WTC11 (cell line): Measurements from ENCODE around the gene NPB.

Experiments
- CREM ChIP-seq: sonication (generic); formaldehyde crosslinking; IDR thresholded peaks from 2 replicates; pipeline ENCODE4 v1.8.1; 2022; ENCODE audit warnings: mild to moderate bottlenecking, missing genetic modification reagents, moderate library complexity
- ELF4 ChIP-seq: sonication (generic); formaldehyde crosslinking; IDR thresholded peaks from 2 replicates; pipeline ENCODE4 v1.8.1; 2022; ENCODE audit warnings: low read depth, mild to moderate bottlenecking, moderate library complexity, missing genetic modification reagents
- ETV6 ChIP-seq: sonication (generic); formaldehyde crosslinking; IDR thresholded peaks from 2 replicates; pipeline ENCODE4 v1.8.1; 2022; ENCODE audit warnings: mild to moderate bottlenecking, missing genetic modification reagents
- FOXJ3 ChIP-seq: sonication (generic); formaldehyde crosslinking; IDR thresholded peaks from 2 replicates; pipeline ENCODE4 v1.9.0; 2021; ENCODE audit warnings: missing genetic modification reagents, mild to moderate bottlenecking, borderline replicate concordance
- JUN ChIP-seq: sonication (generic); formaldehyde crosslinking; IDR thresholded peaks from 2 replicates; pipeline ENCODE4 v1.8.0; 2023; ENCODE audit warnings: mild to moderate bottlenecking, missing genetic modification reagents
- MYBL2 ChIP-seq: sonication (generic); formaldehyde crosslinking; IDR thresholded peaks from 2 replicates; pipeline ENCODE4 v1.8.1; 2023; ENCODE audit warnings: mild to moderate bottlenecking, moderate library complexity, missing genetic modification reagents
- NFE2L1 ChIP-seq: sonication (generic); formaldehyde crosslinking; IDR thresholded peaks from 2 replicates; pipeline ENCODE4 v1.8.1; 2023; ENCODE audit warnings: missing genetic modification reagents
- TCF7 ChIP-seq: sonication (generic); formaldehyde crosslinking; IDR thresholded peaks from 2 replicates; pipeline ENCODE4 v1.8.0; 2022; ENCODE audit warnings: mild to moderate bottlenecking, low read depth, missing genetic modification reagents, moderate library complexity
- TF ChIP-seq, protein P1 (sequence below): sonication (generic); formaldehyde crosslinking; IDR thresholded peaks from 2 replicates; pipeline ENCODE4 v1.8.0; 2023; ENCODE audit warnings: missing genetic modification reagents
- TF ChIP-seq, protein P2 (sequence below): fragments of 200-600 bp; IDR thresholded peaks from 2 replicates; pipeline ENCODE4 v1.8.0; 2022; ENCODE audit warnings: antibody characterized with exemption
- TF ChIP-seq, protein P3 (sequence below): sonication (generic); formaldehyde crosslinking; IDR thresholded peaks from 2 replicates; pipeline ENCODE4 v1.8.1; 2023; ENCODE audit warnings: mild to moderate bottlenecking, missing genetic modification reagents
- TF ChIP-seq, protein P4 (sequence below): sonication (generic); formaldehyde crosslinking; IDR thresholded peaks from 2 replicates; pipeline ENCODE4 v1.8.1; 2022; ENCODE audit warnings: missing genetic modification reagents, borderline replicate concordance
- TF ChIP-seq, protein P5 (sequence below): fragments of 250-450 bp; sonication (Bioruptor Pico); IDR thresholded peaks from 2 replicates; pipeline ENCODE4 v1.9.0; 2021; ENCODE audit warnings: moderate library complexity, mild to moderate bottlenecking, inconsistent platforms, borderline replicate concordance

DNA sequence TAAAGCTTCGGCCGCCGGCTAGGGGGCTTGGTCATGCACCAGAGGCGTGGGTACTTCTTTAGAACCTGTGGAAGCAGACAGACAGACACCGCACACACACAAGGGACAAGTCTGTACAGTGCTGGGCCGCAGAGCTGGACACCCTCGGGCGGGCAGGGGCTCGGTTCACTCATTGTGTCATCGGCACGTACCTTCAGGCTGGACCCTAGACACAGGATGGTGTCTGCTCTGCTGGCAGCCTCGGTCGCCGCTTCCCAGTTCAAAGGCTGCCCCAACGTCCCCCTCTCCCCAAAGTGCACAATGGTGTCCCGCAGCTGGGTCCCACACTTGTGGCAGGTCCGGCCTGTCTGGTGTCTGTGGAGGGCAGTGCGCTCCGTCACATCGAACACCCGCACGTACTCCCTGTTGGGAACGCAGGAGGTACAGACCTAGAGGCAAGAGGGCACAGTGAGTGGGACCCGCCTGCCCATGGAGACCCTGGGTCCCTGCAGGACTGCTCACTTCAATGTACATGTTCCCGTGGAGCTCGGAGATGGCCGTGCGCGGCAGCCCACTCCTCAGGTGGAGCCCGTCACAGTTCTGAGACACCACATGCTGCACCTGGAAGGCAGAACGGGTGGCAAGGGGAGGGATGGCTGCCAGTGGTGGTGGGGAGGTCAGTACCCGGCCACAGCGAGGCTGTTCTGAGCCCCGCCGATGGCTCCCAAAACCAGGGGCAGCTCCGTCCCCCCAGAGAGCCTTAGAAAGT is 12.2 kb downstream of the NPB start:
- no peak for TF ChIP-seq TCF7 (CRISPR knock-in tag)
- TF ChIP-seq ELF4 (CRISPR knock-in tag) = no peak
- TF ChIP-seq, protein P1, sequence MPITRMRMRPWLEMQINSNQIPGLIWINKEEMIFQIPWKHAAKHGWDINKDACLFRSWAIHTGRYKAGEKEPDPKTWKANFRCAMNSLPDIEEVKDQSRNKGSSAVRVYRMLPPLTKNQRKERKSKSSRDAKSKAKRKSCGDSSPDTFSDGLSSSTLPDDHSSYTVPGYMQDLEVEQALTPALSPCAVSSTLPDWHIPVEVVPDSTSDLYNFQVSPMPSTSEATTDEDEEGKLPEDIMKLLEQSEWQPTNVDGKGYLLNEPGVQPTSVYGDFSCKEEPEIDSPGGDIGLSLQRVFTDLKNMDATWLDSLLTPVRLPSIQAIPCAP (CRISPR knock-in tag) = no peak
- TF ChIP-seq, protein P2, sequence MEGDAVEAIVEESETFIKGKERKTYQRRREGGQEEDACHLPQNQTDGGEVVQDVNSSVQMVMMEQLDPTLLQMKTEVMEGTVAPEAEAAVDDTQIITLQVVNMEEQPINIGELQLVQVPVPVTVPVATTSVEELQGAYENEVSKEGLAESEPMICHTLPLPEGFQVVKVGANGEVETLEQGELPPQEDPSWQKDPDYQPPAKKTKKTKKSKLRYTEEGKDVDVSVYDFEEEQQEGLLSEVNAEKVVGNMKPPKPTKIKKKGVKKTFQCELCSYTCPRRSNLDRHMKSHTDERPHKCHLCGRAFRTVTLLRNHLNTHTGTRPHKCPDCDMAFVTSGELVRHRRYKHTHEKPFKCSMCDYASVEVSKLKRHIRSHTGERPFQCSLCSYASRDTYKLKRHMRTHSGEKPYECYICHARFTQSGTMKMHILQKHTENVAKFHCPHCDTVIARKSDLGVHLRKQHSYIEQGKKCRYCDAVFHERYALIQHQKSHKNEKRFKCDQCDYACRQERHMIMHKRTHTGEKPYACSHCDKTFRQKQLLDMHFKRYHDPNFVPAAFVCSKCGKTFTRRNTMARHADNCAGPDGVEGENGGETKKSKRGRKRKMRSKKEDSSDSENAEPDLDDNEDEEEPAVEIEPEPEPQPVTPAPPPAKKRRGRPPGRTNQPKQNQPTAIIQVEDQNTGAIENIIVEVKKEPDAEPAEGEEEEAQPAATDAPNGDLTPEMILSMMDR = no peak
- TF ChIP-seq, protein P3, sequence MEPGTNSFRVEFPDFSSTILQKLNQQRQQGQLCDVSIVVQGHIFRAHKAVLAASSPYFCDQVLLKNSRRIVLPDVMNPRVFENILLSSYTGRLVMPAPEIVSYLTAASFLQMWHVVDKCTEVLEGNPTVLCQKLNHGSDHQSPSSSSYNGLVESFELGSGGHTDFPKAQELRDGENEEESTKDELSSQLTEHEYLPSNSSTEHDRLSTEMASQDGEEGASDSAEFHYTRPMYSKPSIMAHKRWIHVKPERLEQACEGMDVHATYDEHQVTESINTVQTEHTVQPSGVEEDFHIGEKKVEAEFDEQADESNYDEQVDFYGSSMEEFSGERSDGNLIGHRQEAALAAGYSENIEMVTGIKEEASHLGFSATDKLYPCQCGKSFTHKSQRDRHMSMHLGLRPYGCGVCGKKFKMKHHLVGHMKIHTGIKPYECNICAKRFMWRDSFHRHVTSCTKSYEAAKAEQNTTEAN (CRISPR knock-in tag) = no peak
- TF ChIP-seq FOXJ3 (CRISPR knock-in tag) = no peak
- no peak for TF ChIP-seq JUN (CRISPR knock-in tag)
- TF ChIP-seq, protein P4, sequence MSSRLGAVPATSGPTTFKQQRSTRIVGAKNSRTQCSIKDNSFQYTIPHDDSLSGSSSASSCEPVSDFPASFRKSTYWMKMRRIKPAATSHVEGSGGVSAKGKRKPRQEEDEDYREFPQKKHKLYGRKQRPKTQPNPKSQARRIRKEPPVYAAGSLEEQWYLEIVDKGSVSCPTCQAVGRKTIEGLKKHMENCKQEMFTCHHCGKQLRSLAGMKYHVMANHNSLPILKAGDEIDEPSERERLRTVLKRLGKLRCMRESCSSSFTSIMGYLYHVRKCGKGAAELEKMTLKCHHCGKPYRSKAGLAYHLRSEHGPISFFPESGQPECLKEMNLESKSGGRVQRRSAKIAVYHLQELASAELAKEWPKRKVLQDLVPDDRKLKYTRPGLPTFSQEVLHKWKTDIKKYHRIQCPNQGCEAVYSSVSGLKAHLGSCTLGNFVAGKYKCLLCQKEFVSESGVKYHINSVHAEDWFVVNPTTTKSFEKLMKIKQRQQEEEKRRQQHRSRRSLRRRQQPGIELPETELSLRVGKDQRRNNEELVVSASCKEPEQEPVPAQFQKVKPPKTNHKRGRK (CRISPR knock-in tag) = no peak
- TF ChIP-seq MYBL2 (CRISPR knock-in tag) = no peak
- no peak for TF ChIP-seq NFE2L1 (CRISPR knock-in tag)
- TF ChIP-seq CREM (CRISPR knock-in tag) = no peak
- no peak for TF ChIP-seq ETV6
- TF ChIP-seq, protein P5, sequence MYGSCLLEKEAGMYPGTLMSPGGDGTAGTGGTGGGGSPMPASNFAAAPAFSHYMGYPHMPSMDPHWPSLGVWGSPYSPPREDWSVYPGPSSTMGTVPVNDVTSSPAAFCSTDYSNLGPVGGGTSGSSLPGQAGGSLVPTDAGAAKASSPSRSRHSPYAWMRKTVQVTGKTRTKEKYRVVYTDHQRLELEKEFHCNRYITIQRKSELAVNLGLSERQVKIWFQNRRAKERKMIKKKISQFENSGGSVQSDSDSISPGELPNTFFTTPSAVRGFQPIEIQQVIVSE (CRISPR knock-in tag) = no peak
